Activated CD4-positive, CD25-positive, alpha-beta regulatory T cell treated with anti-CD3 and anti-CD28 coated beads, Interleukin-2, amount 50 U/mL, for 16 hours (primary cell): ENCODE data around the gene KCNQ1OT1.

Experiments used
- DNase-seq: peaks from one replicate; pipeline ENCODE4 v3.0.0-alpha.2; 2020; ENCODE audit warnings: low read depth, low spot score

The KCNQ1OT1 gene

GRCh38 chr11:2583605-2583958 lies 116.2 kb downstream of the KCNQ1OT1 start:
- no peak for DNase-seq

GRCh38 chr11:2582946-2583604 lies 116.7 kb downstream of the KCNQ1OT1 start:
- no peak for DNase-seq

GRCh38 chr11:2582351-2582945 lies 117.3 kb downstream of the KCNQ1OT1 start:
- DNase-seq = no peak

GRCh38 chr11:2581931-2582350 lies 117.9 kb downstream of the KCNQ1OT1 start:
- no peak for DNase-seq

GRCh38 chr11:2581151-2581930 lies 118.5 kb downstream of the KCNQ1OT1 start:
- DNase-seq = no peak

- no peak for DNase-seq
These were observed 119.2 kb downstream of the KCNQ1OT1 start for GRCh38 chr11:2580571-2581001.

GRCh38 chr11:2580061-2580421 lies 119.8 kb downstream of the KCNQ1OT1 start:
- no peak for DNase-seq

- no peak for DNase-seq
These were observed 120.3 kb downstream of the KCNQ1OT1 start for GRCh38 chr11:2579315-2580060.

- no peak for DNase-seq
These were observed 120.9 kb downstream of the KCNQ1OT1 start for GRCh38 chr11:2578929-2579270.

- no peak for DNase-seq
These were observed 121.5 kb downstream of the KCNQ1OT1 start for GRCh38 chr11:2577991-2578928.

GRCh38 chr11:2577031-2577990 lies 122.5 kb downstream of the KCNQ1OT1 start:
- no peak for DNase-seq

GRCh38 chr11:2576549-2576948 lies 123.2 kb downstream of the KCNQ1OT1 start:
- DNase-seq = no peak

- no peak for DNase-seq
These were observed 123.7 kb downstream of the KCNQ1OT1 start for GRCh38 chr11:2576111-2576510.

GRCh38 chr11:2575591-2576051 lies 124.2 kb downstream of the KCNQ1OT1 start:
- DNase-seq = no peak

- no peak for DNase-seq
These were observed 125.0 kb downstream of the KCNQ1OT1 start for GRCh38 chr11:2574553-2575535.

- no peak for DNase-seq
These were observed 125.7 kb downstream of the KCNQ1OT1 start for GRCh38 chr11:2574043-2574552.

- DNase-seq = no peak
These were observed 126.4 kb downstream of the KCNQ1OT1 start for GRCh38 chr11:2573240-2574042.
